HG02852 (cell line): ENCODE results near the gene SMAD6.

ENCODE experiments used
- ATAC-seq: cut with Tn5 transposase; IDR thresholded peaks from one replicate; pipeline ENCODE4 v1.9.1; 2021; ENCODE audit warnings: mild to moderate bottlenecking, moderate library complexity; ENCODE audit not compliant: unreplicated experiment

The SMAD6 gene

DNA sequence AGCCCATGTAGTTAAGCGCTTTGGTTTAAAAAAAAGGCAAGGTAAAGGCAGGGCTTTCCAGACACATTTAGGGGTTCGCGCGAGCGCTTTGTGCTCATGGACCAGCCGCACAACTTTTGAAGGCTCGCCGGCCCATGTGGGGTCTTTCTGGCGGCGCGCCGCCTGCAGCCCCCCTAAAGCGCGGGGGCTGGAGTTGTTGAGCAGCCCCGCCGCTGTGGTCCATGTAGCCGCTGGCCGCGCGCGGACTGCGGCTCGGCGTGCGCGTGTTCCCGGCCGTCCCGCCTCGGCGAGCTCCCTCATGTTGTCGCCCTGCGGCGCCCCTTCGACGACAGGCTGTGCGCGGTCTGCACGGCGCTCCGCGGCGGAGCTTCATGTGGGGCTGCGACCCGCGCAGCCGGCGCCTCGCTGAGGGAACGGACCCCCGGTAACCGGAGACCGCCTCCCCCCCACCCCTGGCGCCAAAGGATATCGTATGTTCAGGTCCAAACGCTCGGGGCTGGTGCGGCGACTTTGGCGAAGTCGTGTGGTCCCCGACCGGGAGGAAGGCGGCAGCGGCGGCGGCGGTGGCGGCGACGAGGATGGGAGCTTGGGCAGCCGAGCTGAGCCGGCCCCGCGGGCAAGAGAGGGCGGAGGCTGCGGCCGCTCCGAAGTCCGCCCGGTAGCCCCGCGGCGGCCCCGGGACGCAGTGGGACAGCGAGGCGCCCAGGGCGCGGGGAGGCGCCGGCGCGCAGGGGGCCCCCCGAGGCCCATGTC lies 927 bp downstream of the SMAD6 start:
- no peak for ATAC-seq

GRCh38 chr15:66703540-66703941 lies 1.5 kb downstream of the SMAD6 start:
- no peak for ATAC-seq

DNA sequence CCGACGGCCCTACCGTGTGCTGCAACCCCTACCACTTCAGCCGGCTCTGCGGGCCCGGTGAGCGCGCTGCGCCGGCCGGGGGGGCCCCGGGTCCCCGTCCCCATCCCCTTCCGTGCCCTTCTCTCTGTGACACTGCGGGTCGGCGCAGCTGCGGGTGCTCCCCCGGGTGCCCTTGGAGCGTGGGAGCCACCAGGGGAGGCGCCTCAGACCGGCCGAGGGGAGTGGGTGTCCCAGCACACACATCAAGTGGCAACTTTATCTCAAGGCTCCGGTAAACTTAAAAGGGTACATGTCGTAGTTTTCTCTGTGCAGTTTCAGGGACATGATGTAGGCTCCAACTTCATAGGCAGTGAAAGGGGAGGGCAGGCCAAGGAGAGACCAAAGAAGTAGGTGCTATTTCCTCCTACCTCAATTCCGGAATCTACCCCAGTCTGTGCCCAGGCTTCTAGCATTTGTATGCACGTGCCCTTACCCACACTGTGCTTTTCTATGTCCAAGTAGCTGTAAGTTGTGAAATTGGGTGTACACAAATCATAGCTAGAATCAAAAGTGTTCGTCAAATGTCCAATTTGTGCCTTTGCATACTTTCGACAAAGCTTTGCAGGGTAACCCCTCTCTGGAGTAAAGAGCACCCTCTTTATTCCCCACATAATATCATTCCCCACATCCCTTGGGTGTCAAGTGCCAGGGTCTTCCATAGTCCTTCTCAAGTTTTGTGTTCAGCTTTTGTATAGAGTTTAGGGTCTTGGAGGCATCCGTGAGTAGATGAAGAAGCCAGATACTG lies 2.2 kb downstream of the SMAD6 start:
- ATAC-seq = no peak

DNA sequence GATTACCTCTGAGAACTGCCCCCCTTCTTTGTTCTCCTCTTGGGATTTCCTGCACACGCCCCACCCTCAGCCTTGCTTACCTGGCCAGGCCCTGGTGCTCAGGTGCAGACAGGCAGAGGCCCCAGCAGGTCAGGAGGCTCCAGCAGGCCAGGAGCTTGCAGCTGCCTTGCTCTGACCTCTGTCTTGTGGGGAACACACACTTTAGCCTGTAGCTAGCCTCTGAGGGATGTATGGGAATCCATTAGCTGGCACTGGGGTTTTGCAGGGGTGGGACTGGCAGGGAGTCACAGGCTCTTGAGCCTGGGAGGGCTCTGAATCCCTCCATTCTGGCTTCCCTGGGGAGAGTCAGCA lies 2.7 kb downstream of the SMAD6 start:
- ATAC-seq = no peak

- ATAC-seq = no peak
These were observed 3.5 kb downstream of the SMAD6 start for GRCh38 chr15:66705277-66706146.

DNA sequence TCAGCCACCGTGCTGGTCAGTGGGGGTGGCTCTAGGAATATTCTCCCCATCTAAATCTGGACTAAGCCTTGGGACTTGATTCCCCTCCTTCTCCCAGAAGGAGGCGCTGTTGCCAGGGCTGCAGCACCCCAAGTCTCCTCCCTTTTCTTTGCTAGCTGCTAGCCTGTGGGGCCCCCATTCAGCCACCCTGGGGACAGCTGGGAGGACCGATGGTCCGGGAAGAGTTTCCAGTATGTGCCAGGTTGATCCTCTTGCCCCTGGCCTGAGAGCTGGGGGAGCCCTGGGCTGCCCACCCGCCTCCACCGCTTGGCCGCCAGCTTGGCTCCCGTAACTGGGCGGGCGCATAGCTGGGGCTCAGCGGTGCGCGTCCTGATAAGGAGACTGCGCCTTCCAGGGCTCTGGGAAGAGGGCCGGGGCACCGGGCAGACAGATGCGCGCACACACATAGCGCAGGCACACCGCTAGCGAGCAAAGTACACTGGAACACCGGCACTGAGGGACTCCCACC lies 4.2 kb downstream of the SMAD6 start:
- no peak for ATAC-seq

DNA sequence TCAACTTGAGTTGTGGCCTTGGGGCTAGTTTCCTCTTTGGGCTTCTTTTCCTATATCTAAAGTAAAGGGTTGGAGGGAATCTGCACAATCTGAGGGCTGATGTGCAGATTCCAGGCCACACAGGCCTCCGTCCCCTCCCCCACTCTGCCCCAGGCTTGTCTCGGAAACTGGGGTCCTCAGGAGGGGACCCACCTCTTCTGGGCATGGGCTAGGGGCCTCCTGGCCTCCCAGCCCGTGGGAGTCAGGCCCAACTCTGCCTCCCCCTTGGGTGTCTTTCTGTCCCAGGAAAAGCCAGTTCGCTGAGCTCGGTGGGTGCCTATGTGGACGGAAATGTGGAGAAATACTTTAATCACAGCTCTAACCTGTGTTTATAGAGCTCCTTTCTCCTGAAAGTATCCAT lies 4.8 kb downstream of the SMAD6 start:
- no peak for ATAC-seq

DNA sequence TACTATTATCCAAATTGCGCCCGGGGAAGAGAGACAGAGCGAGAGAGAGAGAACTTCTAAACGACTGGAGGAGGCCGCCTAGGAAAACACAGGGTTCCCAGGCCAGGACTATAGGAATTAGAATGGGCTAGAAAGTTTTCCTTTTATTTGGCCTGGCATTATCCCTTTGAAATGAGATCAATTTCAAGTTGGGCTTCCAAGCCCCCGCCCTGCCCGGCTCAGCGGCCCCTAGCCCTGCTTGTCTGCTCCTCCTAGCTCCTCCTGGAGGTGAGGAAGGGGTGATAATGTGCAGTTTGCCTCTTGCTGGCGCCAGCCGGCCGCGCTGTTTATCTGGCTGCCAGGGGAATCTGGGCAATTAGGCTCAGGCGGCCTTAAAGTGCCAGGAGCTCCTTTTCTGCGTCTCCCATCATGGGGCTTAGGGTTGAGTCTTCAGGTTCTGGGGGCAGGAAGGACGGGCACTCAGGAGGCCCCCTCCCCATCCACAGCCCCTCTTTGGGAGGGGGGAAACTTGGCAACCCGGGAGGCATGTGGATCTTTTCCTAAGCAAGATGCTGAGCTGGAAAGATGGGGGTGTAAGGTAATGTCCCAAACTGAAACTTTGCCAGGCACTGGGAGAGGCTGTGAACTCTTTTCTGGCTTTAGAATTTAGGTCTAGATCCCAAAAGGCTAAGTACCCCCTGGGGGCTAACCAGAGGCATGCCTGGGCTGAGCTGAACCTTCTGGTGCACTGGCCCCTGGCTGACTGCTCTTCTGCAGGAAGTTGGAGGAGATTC lies 5.5 kb downstream of the SMAD6 start:
- no peak for ATAC-seq

- no peak for ATAC-seq
These were observed 6.4 kb downstream of the SMAD6 start for GRCh38 chr15:66708389-66708788.

- ATAC-seq = no peak
These were observed 7.8 kb downstream of the SMAD6 start for GRCh38 chr15:66709884-66710283.

GRCh38 chr15:66711260-66711659 lies 9.2 kb downstream of the SMAD6 start:
- no peak for ATAC-seq

DNA sequence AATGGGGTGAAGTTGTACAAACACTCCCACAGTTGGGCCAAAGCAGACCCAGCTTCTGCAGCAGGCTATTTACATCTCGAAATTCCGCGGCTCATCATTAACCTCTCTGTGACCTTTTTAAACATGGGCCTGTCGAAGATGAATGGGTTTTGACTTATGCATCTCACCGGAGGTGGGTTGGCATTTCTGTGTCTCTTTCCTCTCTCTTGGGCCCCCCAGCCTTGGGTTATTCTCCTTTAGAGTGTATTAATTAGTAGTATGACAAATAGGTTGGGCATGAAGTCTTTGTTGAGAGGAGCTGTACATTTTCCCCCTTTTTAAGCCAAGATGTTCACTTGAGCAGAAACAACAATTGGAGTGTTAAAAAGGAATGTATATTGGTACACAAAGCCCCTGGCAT lies 9.8 kb downstream of the SMAD6 start:
- no peak for ATAC-seq

GRCh38 chr15:66713843-66714508 lies 11.9 kb downstream of the SMAD6 start:
- no peak for ATAC-seq

DNA sequence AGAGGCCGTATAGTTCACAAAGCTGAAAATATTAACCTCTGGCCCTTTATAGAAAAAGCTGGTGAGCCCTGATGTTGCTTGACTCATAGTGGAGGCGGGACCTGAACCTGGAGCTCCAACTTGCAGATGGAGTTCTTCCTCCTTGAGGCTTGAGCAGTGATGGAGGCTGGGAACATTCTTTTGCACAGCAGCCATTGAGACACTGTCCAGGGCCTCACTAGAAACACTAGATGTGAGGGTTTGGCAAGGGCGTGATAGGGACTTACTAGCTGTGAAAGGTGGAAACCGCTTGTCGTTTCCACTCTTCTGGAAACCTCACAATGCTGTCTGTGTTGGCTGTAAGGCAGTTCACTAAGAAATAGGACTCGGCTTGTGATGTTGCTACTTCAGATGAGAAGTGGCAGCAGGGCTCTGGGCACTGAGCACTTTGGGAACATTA lies 12.5 kb downstream of the SMAD6 start:
- no peak for ATAC-seq

DNA sequence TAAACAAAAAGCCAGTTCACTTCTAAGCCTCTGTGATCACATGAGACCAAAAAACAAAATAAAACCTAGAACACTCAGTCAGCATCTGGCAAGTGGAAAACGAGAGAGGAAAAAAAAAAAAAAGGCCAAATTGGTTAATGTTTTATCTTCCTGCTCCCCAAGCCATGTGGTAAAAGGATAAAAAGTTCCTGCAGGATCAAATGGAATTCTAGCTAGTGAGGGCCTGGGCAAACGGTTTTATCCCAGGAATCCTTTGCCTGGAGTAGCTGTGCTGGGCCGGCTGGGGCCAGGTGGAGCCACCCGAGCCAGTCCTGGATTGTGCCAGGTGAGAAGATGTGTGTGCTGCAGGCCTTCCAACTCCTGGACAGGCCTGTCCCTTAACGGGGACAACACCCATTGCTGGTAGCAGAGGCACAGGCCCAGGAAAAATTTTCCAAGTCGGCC lies 13.2 kb downstream of the SMAD6 start:
- no peak for ATAC-seq

- no peak for ATAC-seq
These were observed 14.0 kb downstream of the SMAD6 start for GRCh38 chr15:66715720-66716655.

GRCh38 chr15:66716656-66717020 lies 14.6 kb downstream of the SMAD6 start:
- ATAC-seq = no peak

DNA sequence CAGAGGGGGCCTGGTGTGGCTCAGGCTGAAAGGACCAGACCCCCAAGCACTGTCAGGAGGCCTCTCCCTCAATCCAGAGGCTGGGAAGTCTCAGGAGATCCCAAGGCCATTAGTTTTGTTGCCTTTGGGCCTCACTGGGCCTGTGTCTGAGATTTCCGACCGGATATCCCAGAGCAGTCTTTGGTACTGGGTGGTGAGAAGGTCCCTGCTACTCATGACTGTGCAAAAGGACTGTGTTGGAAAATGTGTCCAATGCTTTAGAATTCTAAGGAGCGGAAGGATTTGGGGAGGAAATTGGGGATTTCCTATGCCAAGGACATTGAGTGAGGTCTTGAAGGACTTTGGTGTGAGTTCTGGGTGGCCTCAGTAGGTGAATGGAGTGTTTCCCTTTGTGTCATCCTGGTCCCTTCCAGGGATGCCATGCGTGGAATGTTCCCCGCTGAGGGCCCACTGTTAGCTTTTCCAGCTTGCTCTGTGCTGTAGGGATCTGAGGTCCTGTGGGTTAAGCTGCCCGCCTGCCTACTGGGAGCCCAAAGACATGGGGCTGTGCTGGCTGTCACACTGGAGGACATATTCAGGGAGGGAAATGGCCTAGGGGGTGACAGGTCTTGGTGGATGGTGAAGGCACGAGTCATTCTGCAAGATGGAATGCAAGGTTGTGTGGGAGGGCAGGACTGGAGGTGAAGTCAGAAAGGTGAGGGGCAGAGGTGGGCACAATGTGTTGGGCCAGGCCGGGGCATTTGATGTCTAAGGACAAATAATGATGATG lies 16.4 kb downstream of the SMAD6 start:
- ATAC-seq = no peak
